Activated CD8-positive, alpha-beta memory T cell treated with anti-CD3 and anti-CD28 coated beads for 48 hours (primary cell): ENCODE results near the gene ACTG1.

Experiments
- DNase-seq, 3 experiments: peaks; one replicate each; pipeline ENCODE4 v3.0.0-alpha.2; 2020; ENCODE audit warnings: low read depth in 2 of 3, low spot score in 2 of 3

Gene ACTG1

DNA sequence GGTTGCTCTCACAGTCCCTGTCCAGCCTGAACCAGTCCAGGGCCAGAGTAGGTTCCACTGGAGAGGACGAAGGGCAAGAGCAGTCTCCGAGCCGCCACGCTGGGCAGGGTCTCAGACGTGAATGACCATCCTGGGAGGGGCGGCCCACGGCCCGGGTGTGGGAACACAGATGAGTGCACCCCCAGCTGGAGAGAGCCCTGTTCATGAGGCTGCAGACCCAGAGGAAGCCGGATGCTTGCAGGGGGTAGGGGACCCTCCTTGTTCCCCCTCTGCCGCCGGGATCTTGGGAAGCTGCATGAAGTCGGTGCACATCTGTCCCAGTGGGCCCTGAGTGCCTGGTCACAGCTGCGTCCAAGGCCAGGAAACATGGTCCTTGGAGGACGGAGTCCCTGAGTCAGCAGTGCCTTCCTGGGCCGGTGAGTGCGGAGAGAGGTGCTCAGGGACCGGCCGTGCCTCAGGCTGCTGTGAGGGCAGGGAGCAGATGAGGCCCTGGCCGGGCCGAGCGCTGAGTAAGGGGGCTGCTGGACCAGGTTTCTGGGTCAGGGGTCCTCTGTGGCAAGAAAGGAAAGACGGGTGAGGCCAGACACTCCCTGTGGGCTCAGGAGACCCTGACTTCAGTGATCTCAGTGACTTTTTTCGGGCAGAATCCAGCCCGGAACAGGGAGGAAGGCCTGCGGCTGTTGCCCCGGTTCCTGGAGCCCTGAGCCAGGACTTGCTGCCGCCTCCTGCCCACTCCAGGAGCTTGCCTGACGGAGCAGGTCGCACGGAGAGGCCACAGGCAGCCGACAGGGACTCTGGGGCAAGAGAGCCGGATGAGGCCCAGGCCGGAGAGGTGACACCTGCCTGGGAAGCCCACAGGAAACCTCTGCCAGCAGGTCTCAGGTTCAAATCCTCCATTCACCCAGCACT is 45.8 kb downstream of the ACTG1 start:
- no peak for DNase-seq

- no peak for DNase-seq
These were observed 46.7 kb downstream of the ACTG1 start for GRCh38 chr17:81465910-81466309.

DNA sequence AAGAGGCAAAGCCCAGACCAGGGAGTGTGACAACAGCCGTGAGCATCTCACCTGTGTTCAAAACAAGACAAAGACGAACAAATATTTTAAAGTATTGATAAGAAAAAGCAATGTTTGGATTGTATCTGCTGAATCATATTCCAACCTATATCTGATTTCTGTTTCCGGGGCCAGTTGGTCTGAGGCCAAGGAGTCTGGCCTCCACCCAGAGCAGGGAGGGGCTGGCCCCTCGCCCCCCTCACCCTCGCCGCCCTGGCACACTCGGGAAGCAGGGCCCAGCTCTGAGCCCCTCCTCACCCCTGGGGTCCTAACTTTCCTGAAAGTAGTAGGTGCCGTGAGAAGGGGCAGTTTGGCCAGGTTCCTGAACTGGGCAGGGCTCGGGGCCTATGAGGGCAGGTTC is 48.0 kb downstream of the ACTG1 start:
- no peak for DNase-seq

DNA sequence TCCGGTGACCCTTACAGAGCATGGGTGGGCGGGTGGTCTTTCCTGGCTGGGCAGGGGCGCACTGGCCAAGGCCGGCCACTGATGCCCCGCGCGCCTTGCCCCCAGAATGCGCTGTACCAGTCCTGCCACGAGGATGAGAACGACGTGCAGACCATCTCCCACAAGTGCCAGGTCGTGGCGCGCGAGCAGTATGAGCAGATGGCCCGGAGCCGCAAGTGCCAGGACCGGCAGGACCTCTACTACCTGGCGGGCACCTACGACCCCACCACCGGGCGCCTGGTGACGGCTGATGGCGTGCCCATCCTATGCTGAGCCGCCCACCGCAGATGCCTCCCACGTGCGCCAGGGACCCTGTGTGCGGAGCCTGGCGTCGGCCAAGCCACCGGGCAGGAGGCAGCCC is 49.1 kb downstream of the ACTG1 start:
- no peak for DNase-seq

GRCh38 chr17:81462506-81463125 is 50.0 kb downstream of the ACTG1 start:
- DNase-seq = no peak

GRCh38 chr17:81461607-81462500 is 50.7 kb downstream of the ACTG1 start:
- DNase-seq = no peak

DNA sequence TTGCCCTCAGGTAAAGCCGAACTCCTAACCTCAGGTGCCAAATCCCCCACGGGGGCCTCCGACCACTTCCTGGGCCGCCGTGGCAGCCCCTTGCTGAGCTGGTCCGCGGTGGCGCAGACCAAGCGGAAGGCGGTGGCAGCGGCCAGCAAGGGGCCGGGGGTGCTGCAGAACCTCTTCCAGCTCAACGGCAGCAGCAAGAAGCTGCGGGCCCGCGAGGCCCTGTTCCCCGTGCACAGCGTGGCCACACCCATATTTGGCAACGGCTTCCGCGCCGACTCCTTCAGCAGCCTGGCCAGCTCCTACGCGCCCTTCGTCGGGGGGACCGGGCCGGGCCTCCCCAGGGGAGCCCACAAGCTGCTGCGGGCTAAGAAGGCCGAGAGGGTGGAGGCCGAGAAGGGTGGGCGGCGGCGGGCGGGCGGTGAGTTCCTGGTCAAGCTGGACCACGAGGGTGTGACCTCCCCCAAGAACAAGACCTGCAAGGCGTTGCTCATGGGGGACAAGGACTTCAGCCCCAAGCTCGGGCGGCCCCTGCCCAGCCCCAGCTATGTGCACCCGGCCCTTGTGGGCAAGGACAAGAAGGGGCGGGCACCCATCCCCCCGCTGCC is 51.6 kb downstream of the ACTG1 start:
- DNase-seq = no peak
